HepG2 (cell line): Measurements from ENCODE around the gene ACTR6. TPM values are rescaled to one million over a fixed set of nuclear protein-coding genes. Genes with fewer than 3 reads are reported as not detected.

Experiments
- CBX2 ChIP-seq, 2 experiments: fragments of 200-600 bp in 1 of 2; sonication (generic); formaldehyde crosslinking in 1 of 2; IDR thresholded peaks; 2 replicates each; pipeline versions ENCODE4 v1.7.0 to v1.8.1; 2018 to 2022; ENCODE audit warnings: low read depth in 2 of 2, low read length in 1 of 2, mild to moderate bottlenecking in 1 of 2, missing genetic modification reagents in 1 of 2
- CC2D1A ChIP-seq: sonication (generic); formaldehyde crosslinking; IDR thresholded peaks from 2 replicates; pipeline ENCODE4 v1.8.1; 2023; ENCODE audit warnings: mild to moderate bottlenecking, missing genetic modification reagents
- CTCF ChIP-seq: sonication (generic); formaldehyde crosslinking; IDR thresholded peaks from 2 replicates; pipeline ENCODE4 v1.5.0; 2020; ENCODE audit warnings: mild to moderate bottlenecking, missing genetic modification reagents, moderate library complexity
- EZH2 ChIP-seq: conservative IDR thresholded peaks from 2 replicates; pipeline ENCODE4 v1.6.1; 2012; ENCODE audit warnings: mild to moderate bottlenecking, low read depth, low read length, moderate library complexity
- KDM5B ChIP-seq: sonication (generic); formaldehyde crosslinking; IDR thresholded peaks from 2 replicates; pipeline ENCODE4 v1.4.0; 2020; ENCODE audit warnings: missing genetic modification reagents, mild to moderate bottlenecking, borderline replicate concordance
- LCORL ChIP-seq, 2 experiments: fragments of 450-650 bp in 1 of 2; sonication (generic) in 1 of 2; formaldehyde crosslinking in 1 of 2; IDR thresholded peaks; 2 replicates each; pipeline versions ENCODE4 v1.5.0 to v1.6.1; 2017 to 2020; ENCODE audit warnings: antibody characterized with exemption in 1 of 2, missing genetic modification reagents in 1 of 2
- NFRKB ChIP-seq: fragments of 450-650 bp; IDR thresholded peaks from 2 replicates; pipeline ENCODE4 v1.6.1; 2017
- NR2F1 ChIP-seq, 2 experiments: fragments of 450-650 bp in 1 of 2; formaldehyde crosslinking in 1 of 2; IDR thresholded peaks; 2 replicates each; pipeline versions ENCODE4 v1.5.0 to v1.6.1; 2016 to 2020; ENCODE audit warnings: mild to moderate bottlenecking in 1 of 2, missing compliant biosample characterization in 1 of 2, missing genetic modification reagents in 1 of 2, moderate library complexity in 1 of 2
- PTBP1 ChIP-seq: fragments of 200-400 bp; formaldehyde crosslinking; IDR thresholded peaks from 2 replicates; pipeline ENCODE4 v1.6.1; 2018; ENCODE audit warnings: low read length, low read depth; ENCODE audit not compliant: poor library complexity, severe bottlenecking
- SMAD1 ChIP-seq: sonication (generic); formaldehyde crosslinking; IDR thresholded peaks from 2 replicates; pipeline ENCODE4 v1.4.0; 2020; ENCODE audit warnings: missing genetic modification reagents, low read depth, mild to moderate bottlenecking, borderline replicate concordance
- ZBTB7B ChIP-seq: sonication (generic); formaldehyde crosslinking; IDR thresholded peaks from 2 replicates; pipeline ENCODE4 v1.4.0; 2020; ENCODE audit warnings: missing genetic modification reagents
- ZNF260 ChIP-seq: sonication (generic); formaldehyde crosslinking; IDR thresholded peaks from 2 replicates; pipeline ENCODE4 v1.4.0; 2020; ENCODE audit warnings: missing genetic modification reagents, low read depth, mild to moderate bottlenecking, borderline replicate concordance
- ZNF367 ChIP-seq: sonication (generic); formaldehyde crosslinking; IDR thresholded peaks from 2 replicates; pipeline ENCODE4 v1.4.0; 2020; ENCODE audit warnings: missing genetic modification reagents, borderline replicate concordance
- ZNF549 ChIP-seq: sonication (generic); formaldehyde crosslinking; IDR thresholded peaks from 2 replicates; pipeline ENCODE4 v1.5.0; 2020; ENCODE audit warnings: missing genetic modification reagents
- ZNF557 ChIP-seq: sonication (generic); formaldehyde crosslinking; IDR thresholded peaks from 2 replicates; pipeline ENCODE4 v1.4.0; 2020; ENCODE audit warnings: missing genetic modification reagents
- ZNF609 ChIP-seq: sonication (generic); formaldehyde crosslinking; IDR thresholded peaks from 2 replicates; pipeline ENCODE4 v1.4.0; 2020; ENCODE audit warnings: mild to moderate bottlenecking, missing genetic modification reagents, borderline replicate concordance
- ZNF615 ChIP-seq: sonication (generic); formaldehyde crosslinking; IDR thresholded peaks from 2 replicates; pipeline ENCODE4 v1.5.0; 2020; ENCODE audit warnings: mild to moderate bottlenecking, missing genetic modification reagents, borderline replicate concordance
- ZNF629 ChIP-seq: sonication (generic); formaldehyde crosslinking; conservative IDR thresholded peaks from 2 replicates; pipeline ENCODE4 v1.5.0; 2020; ENCODE audit warnings: missing genetic modification reagents
- ZNF670 ChIP-seq: sonication (generic); formaldehyde crosslinking; IDR thresholded peaks from 2 replicates; pipeline ENCODE4 v1.8.0; 2022; ENCODE audit warnings: mild to moderate bottlenecking, missing genetic modification reagents, borderline replicate concordance
- ZNF749 ChIP-seq: sonication (generic); formaldehyde crosslinking; IDR thresholded peaks from 2 replicates; pipeline ENCODE4 v1.8.0; 2022; ENCODE audit warnings: mild to moderate bottlenecking, missing genetic modification reagents, moderate library complexity, borderline replicate concordance
- ZNF761 ChIP-seq: sonication (generic); formaldehyde crosslinking; conservative IDR thresholded peaks from 2 replicates; pipeline ENCODE4 v1.4.0; 2020; ENCODE audit warnings: mild to moderate bottlenecking, missing genetic modification reagents
- polyA plus RNA-seq, 8 experiments: library from polyadenylated mRNA; depleted of rRNA in 3 of 8; stranded (reverse) in 7 of 8; unstranded in 1 of 8; fragments of >200 nt; fragmentation: Illumina TruSeq in 4 of 8; extraction: Trizol in 4 of 8; gene quantifications; 2 replicates each; pipeline versions ENCODE4 v1.2.1 to v1.2.3, GENCODE V29; 2011 to 2016; ENCODE audit warnings: low read depth in 4 of 8, missing spikeins in 1 of 8, mixed read lengths in 1 of 8; ENCODE audit not compliant: insufficient read depth in 1 of 8
- total RNA-seq, 5 experiments: library from RNA; depleted of rRNA; stranded (reverse); fragments of >200 nt; fragmentation: Illumina TruSeq; extraction: Trizol; gene quantifications; 2 replicates each; pipeline ENCODE4 v1.2.3, GENCODE V29; 2016; ENCODE audit warnings: low read depth in 1 of 5
- TF ChIP-seq, protein P1 (sequence below): sonication (generic); formaldehyde crosslinking; IDR thresholded peaks from 2 replicates; pipeline ENCODE4 v1.5.0; 2020; ENCODE audit warnings: missing genetic modification reagents

The ACTR6 gene
- total and polyA plus RNA-seq, 2 of the 13 experiments (the other 11 are each of a cell fraction or from before 2014, with no cell fraction given), result 12.9 to 22.4 TPM

DNA sequence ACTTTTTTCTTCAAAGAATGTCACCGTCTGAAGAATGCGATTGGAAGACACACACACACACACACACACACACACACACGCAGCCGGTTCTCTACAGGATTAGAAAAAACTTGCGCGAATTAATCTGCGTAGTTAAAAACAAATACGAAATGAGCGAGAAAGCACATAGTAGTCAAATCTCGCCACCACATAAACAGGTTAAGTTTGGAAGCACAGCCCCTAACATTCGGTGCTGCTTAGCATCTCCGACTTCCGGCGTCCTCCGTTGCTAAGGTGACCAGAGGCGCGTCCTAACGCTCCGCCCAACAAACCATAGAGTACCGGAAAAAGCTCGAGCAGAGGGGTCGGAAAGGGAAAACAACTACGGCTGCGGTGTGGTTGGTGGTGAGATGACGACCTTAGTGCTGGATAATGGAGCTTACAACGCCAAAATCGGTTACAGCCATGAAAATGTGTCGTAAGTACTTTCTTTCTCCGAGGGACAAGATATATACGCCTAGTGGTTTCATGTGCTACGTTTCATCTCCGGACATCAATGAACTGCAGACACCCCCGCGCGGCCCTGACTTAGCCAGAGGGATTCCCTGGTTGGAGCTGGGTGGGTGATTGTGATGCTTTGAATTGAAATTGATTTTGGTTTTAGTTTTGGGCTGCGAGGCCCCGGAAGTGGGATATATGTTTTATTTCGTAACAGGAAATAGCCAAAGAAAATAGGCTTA is at the start of gene ACTR6 (continued):
- no peak for TF ChIP-seq ZNF761 (CRISPR knock-in tag)
- TF ChIP-seq CTCF (CRISPR knock-in tag), result no peak
- TF ChIP-seq ZBTB7B (CRISPR knock-in tag), result no peak
- no peak for TF ChIP-seq EZH2
- no peak for TF ChIP-seq ZNF260 (CRISPR knock-in tag)
- 0 out of 2 replicates have a peak, but pooled peaks have one; percentile 33 for TF ChIP-seq ZNF615 (CRISPR knock-in tag)
- TF ChIP-seq ZNF367 (CRISPR knock-in tag), result no peak
- TF ChIP-seq ZNF549, result no peak; the same call in 1 of the 2 replicates
- TF ChIP-seq NFRKB, result no peak
- no peak for TF ChIP-seq SMAD1 (CRISPR knock-in tag)
- TF ChIP-seq, protein P1, sequence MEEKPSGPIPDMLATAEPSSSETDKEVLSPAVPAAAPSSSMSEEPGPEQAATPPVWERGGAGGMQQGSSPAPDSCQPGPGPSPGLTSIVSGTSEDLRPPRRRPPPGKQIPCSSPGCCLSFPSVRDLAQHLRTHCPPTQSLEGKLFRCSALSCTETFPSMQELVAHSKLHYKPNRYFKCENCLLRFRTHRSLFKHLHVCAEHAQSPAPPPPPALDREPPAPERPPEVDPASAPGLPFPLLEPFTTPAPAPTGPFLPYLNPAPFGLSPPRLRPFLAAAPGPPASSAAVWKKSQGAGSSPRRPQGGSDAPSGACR (CRISPR knock-in tag), result no peak
- no peak for TF ChIP-seq CBX2 (IDR thresholded peaks at IDR 0.05; ENCODE audit: low read depth, low read length)
- no peak for TF ChIP-seq CBX2 (CRISPR knock-in tag; IDR thresholded peaks at IDR 0.05; ENCODE audit: low read depth)
- TF ChIP-seq ZNF629 (CRISPR knock-in tag), result no peak
- no peak for TF ChIP-seq KDM5B (CRISPR knock-in tag)
- TF ChIP-seq PTBP1, result no peak
- no peak; a peak in 1 of 4 replicates for TF ChIP-seq NR2F1 (CRISPR knock-in tag; IDR thresholded peaks at IDR 0.05)
- TF ChIP-seq ZNF670 (CRISPR knock-in tag), result no peak; the same call in 1 of the 2 replicates
- TF ChIP-seq ZNF557 (CRISPR knock-in tag), result no peak
- TF ChIP-seq ZNF609, result no peak
- no peak for TF ChIP-seq ZNF749
- no peak for TF ChIP-seq LCORL (IDR thresholded peaks at IDR 0.05)
- no peak for TF ChIP-seq LCORL (CRISPR knock-in tag; IDR thresholded peaks at IDR 0.05)
- no peak for TF ChIP-seq CC2D1A
